MM.1S (cell line): Measurements from ENCODE around the gene DTNB.

Experiments
- EZH2 ChIP-seq: fragments of 300-600 bp; sonication (generic); optimal IDR thresholded peaks from 2 replicates; pipeline ENCODE3; 2017; ENCODE audit warnings: low read depth, mild to moderate bottlenecking, antibody characterized with exemption, low read length, mixed read lengths
- EZH2phosphoT487 ChIP-seq: fragments of 300-600 bp; sonication (generic); IDR thresholded peaks from 2 replicates; pipeline ENCODE4 v1.6.1; 2018; ENCODE audit warnings: antibody characterized with exemption, low read length
- TF ChIP-seq, protein P1 (sequence below): fragments of 300-600 bp; sonication (generic); IDR thresholded peaks from 2 replicates; pipeline ENCODE4 v1.5.1; 2016; ENCODE audit warnings: antibody characterized with exemption, low read length, mixed read lengths

DNA sequence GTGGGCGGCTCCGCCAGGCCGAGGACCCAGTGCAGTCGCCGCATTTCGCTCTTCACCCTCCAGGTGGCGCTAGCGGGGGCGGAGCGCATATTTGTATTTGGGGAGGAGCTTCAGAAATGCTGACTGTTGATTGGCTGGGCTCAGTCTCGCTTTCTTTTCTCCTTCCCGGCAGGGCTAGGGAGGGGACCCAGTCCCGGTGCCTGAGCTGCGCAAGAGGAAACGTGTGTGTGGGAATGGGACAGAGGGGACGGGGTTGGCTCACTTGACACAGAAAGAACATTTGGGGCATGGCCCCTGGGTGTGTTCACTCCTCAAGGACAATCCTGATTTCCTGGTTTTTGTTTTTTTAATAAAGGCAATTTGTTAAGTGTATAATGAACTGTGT lies 311.3 kb downstream of the DTNB start:
- TF ChIP-seq, protein P1, sequence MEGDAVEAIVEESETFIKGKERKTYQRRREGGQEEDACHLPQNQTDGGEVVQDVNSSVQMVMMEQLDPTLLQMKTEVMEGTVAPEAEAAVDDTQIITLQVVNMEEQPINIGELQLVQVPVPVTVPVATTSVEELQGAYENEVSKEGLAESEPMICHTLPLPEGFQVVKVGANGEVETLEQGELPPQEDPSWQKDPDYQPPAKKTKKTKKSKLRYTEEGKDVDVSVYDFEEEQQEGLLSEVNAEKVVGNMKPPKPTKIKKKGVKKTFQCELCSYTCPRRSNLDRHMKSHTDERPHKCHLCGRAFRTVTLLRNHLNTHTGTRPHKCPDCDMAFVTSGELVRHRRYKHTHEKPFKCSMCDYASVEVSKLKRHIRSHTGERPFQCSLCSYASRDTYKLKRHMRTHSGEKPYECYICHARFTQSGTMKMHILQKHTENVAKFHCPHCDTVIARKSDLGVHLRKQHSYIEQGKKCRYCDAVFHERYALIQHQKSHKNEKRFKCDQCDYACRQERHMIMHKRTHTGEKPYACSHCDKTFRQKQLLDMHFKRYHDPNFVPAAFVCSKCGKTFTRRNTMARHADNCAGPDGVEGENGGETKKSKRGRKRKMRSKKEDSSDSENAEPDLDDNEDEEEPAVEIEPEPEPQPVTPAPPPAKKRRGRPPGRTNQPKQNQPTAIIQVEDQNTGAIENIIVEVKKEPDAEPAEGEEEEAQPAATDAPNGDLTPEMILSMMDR, result peak; percentile 94
- no peak for TF ChIP-seq EZH2
- no peak for TF ChIP-seq EZH2phosphoT487
